Stimulated activated CD8-positive, alpha-beta memory T cell treated with anti-CD3 and anti-CD28 coated beads, Interleukin-15, amount 100 ng/mL, for 24 hours (primary cell): ENCODE data around the gene REXO1.
A peak's percentile ranks its signal among the peaks of the same experiment; 100 is the strongest.
"Not testable (repeated sequence)": the region's sequence is repeated elsewhere in the genome, so short reads cannot be mapped to it uniquely, and the experiment has no call there.

Experiments
- DNase-seq: peaks from one replicate; pipeline ENCODE4 v3.0.0-alpha.2; 2020; ENCODE audit warnings: low read depth

The REXO1 gene

GRCh38 chr19:1813192-1814182 lies 34.8 kb downstream of the REXO1 start:
- no peak for DNase-seq

- peak; percentile 59 for DNase-seq
Observed at GRCh38 chr19:1812426-1813191, 35.7 kb downstream of the REXO1 start.

- DNase-seq = no peak
Observed at GRCh38 chr19:1811942-1812425, 36.3 kb downstream of the REXO1 start, which contains the start of gene ATP8B3. ATP8B3 (minus strand) TSS chr19:1812276; CDS start chr19:1811736, 540 bp downstream.

- DNase-seq = no peak
Observed at GRCh38 chr19:1811472-1811894, 36.8 kb downstream of the REXO1 start.

GRCh38 chr19:1810439-1811160 lies 37.7 kb downstream of the REXO1 start:
- no peak for DNase-seq

GRCh38 chr19:1809678-1810077 lies 38.6 kb downstream of the REXO1 start:
- DNase-seq = no peak

- DNase-seq = no peak
Observed at GRCh38 chr19:1808395-1808731, 39.9 kb downstream of the REXO1 start.

GRCh38 chr19:1807695-1808394 lies 40.4 kb downstream of the REXO1 start:
- DNase-seq = no peak

- DNase-seq = no peak
Observed at GRCh38 chr19:1807030-1807694, 41.1 kb downstream of the REXO1 start.

- no peak for DNase-seq
Observed at GRCh38 chr19:1806184-1807029, 41.9 kb downstream of the REXO1 start.

GRCh38 chr19:1805401-1806183 lies 42.7 kb downstream of the REXO1 start:
- DNase-seq = no peak

GRCh38 chr19:1804858-1805257 lies 43.4 kb downstream of the REXO1 start:
- no peak for DNase-seq

- DNase-seq = no peak
Observed at GRCh38 chr19:1799695-1800342, 48.5 kb downstream of the REXO1 start.

GRCh38 chr19:1797313-1797712 lies 51.0 kb downstream of the REXO1 start:
- DNase-seq = not testable (repeated sequence)

GRCh38 chr19:1796395-1797142 lies 51.7 kb downstream of the REXO1 start:
- DNase-seq = no peak

- DNase-seq = no peak
Observed at GRCh38 chr19:1794424-1795172, 53.7 kb downstream of the REXO1 start.

GRCh38 chr19:1791879-1792278 lies 56.4 kb downstream of the REXO1 start:
- DNase-seq = no peak
